SJCRH30 (cell line): ENCODE data around the gene AGXT2. TPM values are rescaled to one million over a fixed set of nuclear protein-coding genes. Genes with fewer than 3 reads are reported as not detected.

Experiments
- DNase-seq, 2 experiments: peaks; one replicate each; pipeline ENCODE4 v3.0.0-alpha.2; 2015 to 2020
- H3K27ac ChIP-seq: fragments of 250-450 bp; sonication (Bioruptor Pico); 2 replicates; pipeline ENCODE4 v1.5.1; 2020; ENCODE audit warnings: mild to moderate bottlenecking, moderate library complexity
- H3K27me3 ChIP-seq: fragments of 250-450 bp; sonication (Bioruptor Pico); 2 replicates; pipeline ENCODE4 v1.5.1; 2020; ENCODE audit warnings: mild to moderate bottlenecking, moderate library complexity
- H3K36me3 ChIP-seq: fragments of 250-450 bp; sonication (Bioruptor Pico); 2 replicates; pipeline ENCODE4 v1.5.1; 2020; ENCODE audit warnings: mild to moderate bottlenecking, moderate library complexity
- H3K4me1 ChIP-seq: fragments of 250-450 bp; sonication (Bioruptor Pico); 2 replicates; pipeline ENCODE4 v1.5.1; 2020; ENCODE audit warnings: mild to moderate bottlenecking, moderate library complexity
- H3K4me3 ChIP-seq: fragments of 250-450 bp; sonication (Bioruptor Pico); 2 replicates; pipeline ENCODE4 v1.5.1; 2020; ENCODE audit warnings: mild to moderate bottlenecking, moderate library complexity
- H3K9me3 ChIP-seq: fragments of 250-450 bp; sonication (Bioruptor Pico); replicated peaks from 2 replicates; pipeline ENCODE4 v1.5.1; 2020; ENCODE audit warnings: mild to moderate bottlenecking, moderate library complexity
- total RNA-seq: library from RNA; depleted of rRNA; stranded (reverse); fragments of >200 nt; shearing (Covaris generic); gene quantifications from 2 replicates; pipeline ENCODE4 v1.2.3, GENCODE V29; 2014

Gene AGXT2
- total RNA-seq, 1 experiment from 2014 or later, result not detected

GRCh38 chr5:35066260-35066795 is 18.6 kb upstream of the AGXT2 start:
- H3K4me1 ChIP-seq, result peaks cover 7% of the 10 kb centered on the region
- H3K4me3 ChIP-seq, result no peak overlapping the region
- no peak for DNase-seq
- no peak overlapping the region for H3K27ac ChIP-seq
- H3K36me3 ChIP-seq, result no peaks in the 10 kb centered on the region
- H3K27me3 ChIP-seq, result peaks cover 2% of the 10 kb centered on the region; the same call in 1 of the 2 replicates
- H3K9me3 ChIP-seq, result no peaks in the 10 kb centered on the region

GRCh38 chr5:35063414-35063813 is 15.7 kb upstream of the AGXT2 start:
- H3K36me3 ChIP-seq, result no peaks in the 10 kb centered on the region
- no peak for DNase-seq
- no peaks in the 10 kb centered on the region for H3K9me3 ChIP-seq
- no peak overlapping the region for H3K4me3 ChIP-seq
- H3K27me3 ChIP-seq, result peaks cover 2% of the 10 kb centered on the region; the same call in 1 of the 2 replicates
- no peak overlapping the region for H3K27ac ChIP-seq
- H3K4me1 ChIP-seq, result peaks cover 7% of the 10 kb centered on the region

- Histone ChIP-seq H3K4me3 (no peak overlapping the region), H3K4me1 (peaks cover 7% of the 10 kb centered on the region), H3K27me3 (peaks cover 2% of the 10 kb centered on the region; the same call in 1 of the 2 replicates), H3K27ac (no peak overlapping the region), H3K36me3 (no peaks in the 10 kb centered on the region), H3K9me3 (no peaks in the 10 kb centered on the region)
- DNase-seq, result no peak
These were observed 13.5 kb upstream of the AGXT2 start for GRCh38 chr5:35061211-35061770.

- Histone ChIP-seq H3K36me3 (no peaks in the 10 kb centered on the region), H3K4me3 (no peak overlapping the region), H3K27ac (no peak overlapping the region), H3K9me3 (no peaks in the 10 kb centered on the region), H3K27me3 (peaks cover 2% of the 10 kb centered on the region; the same call in 1 of the 2 replicates), H3K4me1 (peaks cover 7% of the 10 kb centered on the region)
- DNase-seq, result no peak
These were observed 12.5 kb upstream of the AGXT2 start for GRCh38 chr5:35060236-35060635.

- Histone ChIP-seq H3K4me1 (peaks cover 7% of the 10 kb centered on the region), H3K36me3 (no peaks in the 10 kb centered on the region), H3K27me3 (peaks cover 2% of the 10 kb centered on the region; the same call in 1 of the 2 replicates), H3K27ac (no peak overlapping the region), H3K9me3 (no peaks in the 10 kb centered on the region), H3K4me3 (no peak overlapping the region)
- DNase-seq, result no peak
These were observed 11.5 kb upstream of the AGXT2 start for GRCh38 chr5:35059251-35059650.

- DNase-seq, result no peak
- Histone ChIP-seq H3K4me1 (peaks cover 7% of the 10 kb centered on the region), H3K9me3 (no peaks in the 10 kb centered on the region), H3K27me3 (no peaks in the 10 kb centered on the region), H3K4me3 (no peak overlapping the region), H3K27ac (no peak overlapping the region), H3K36me3 (no peaks in the 10 kb centered on the region)
These were observed 10.6 kb upstream of the AGXT2 start for GRCh38 chr5:35058374-35058788.

GRCh38 chr5:35056686-35057085 is 8.9 kb upstream of the AGXT2 start:
- no peak for DNase-seq
- Histone ChIP-seq H3K27me3 (no peaks in the 10 kb centered on the region; the same call in 1 of the 2 replicates), H3K9me3 (no peaks in the 10 kb centered on the region)

GRCh38 chr5:35052838-35053237 is 5.1 kb upstream of the AGXT2 start:
- no peak for DNase-seq
- Histone ChIP-seq H3K4me1 (no peaks in the 10 kb centered on the region), H3K4me3 (no peak overlapping the region), H3K27ac (no peak overlapping the region), H3K36me3 (no peaks in the 10 kb centered on the region), H3K27me3 (no peaks in the 10 kb centered on the region; the same call in none of the 2 replicates), H3K9me3 (no peaks in the 10 kb centered on the region)

More at GRCh38 chr5:35056686-35057085, 8.9 kb upstream of the AGXT2 start:
- no peak overlapping the region for H3K27ac ChIP-seq
- H3K4me1 ChIP-seq, result no peaks in the 10 kb centered on the region
- H3K4me3 ChIP-seq, result no peak overlapping the region
- H3K36me3 ChIP-seq, result no peaks in the 10 kb centered on the region

GRCh38 chr5:35050541-35051126 is 2.9 kb upstream of the AGXT2 start:
- H3K36me3 ChIP-seq, result no peaks in the 10 kb centered on the region
- DNase-seq, result no peak
- no peak overlapping the region for H3K27ac ChIP-seq

GRCh38 chr5:35048910-35049309 is 1.2 kb upstream of the AGXT2 start:
- peaks cover 3% of the 10 kb centered on the region for H3K27me3 ChIP-seq
- no peak overlapping the region for H3K4me3 ChIP-seq
- H3K27ac ChIP-seq, result no peak overlapping the region
- no peaks in the 10 kb centered on the region for H3K36me3 ChIP-seq
- no peak for DNase-seq
- no peaks in the 10 kb centered on the region for H3K9me3 ChIP-seq
- H3K4me1 ChIP-seq, result no peaks in the 10 kb centered on the region

More at GRCh38 chr5:35050541-35051126, 2.9 kb upstream of the AGXT2 start:
- H3K4me3 ChIP-seq, result no peak overlapping the region
- H3K4me1 ChIP-seq, result no peaks in the 10 kb centered on the region
- H3K9me3 ChIP-seq, result no peaks in the 10 kb centered on the region
- H3K27me3 ChIP-seq, result peaks cover 3% of the 10 kb centered on the region

GRCh38 chr5:35046774-35047173 is 975 bp downstream of the AGXT2 start:
- Histone ChIP-seq H3K27me3 (peaks cover 3% of the 10 kb centered on the region; the same call in 1 of the 2 replicates), H3K4me1 (no peaks in the 10 kb centered on the region), H3K27ac (no peak overlapping the region), H3K36me3 (no peaks in the 10 kb centered on the region), H3K9me3 (no peaks in the 10 kb centered on the region), H3K4me3 (no peak overlapping the region)
- DNase-seq, result no peak

GRCh38 chr5:35045280-35045679 is 2.5 kb downstream of the AGXT2 start:
- no peaks in the 10 kb centered on the region for H3K36me3 ChIP-seq
- H3K27ac ChIP-seq, result no peak overlapping the region
- H3K4me1 ChIP-seq, result no peaks in the 10 kb centered on the region
- H3K27me3 ChIP-seq, result peaks cover 3% of the 10 kb centered on the region
- DNase-seq, result no peak
- H3K4me3 ChIP-seq, result no peak overlapping the region
- no peaks in the 10 kb centered on the region for H3K9me3 ChIP-seq

- no peak for DNase-seq
- no peaks in the 10 kb centered on the region for H3K4me1 ChIP-seq
- no peaks in the 10 kb centered on the region for H3K9me3 ChIP-seq
- no peaks in the 10 kb centered on the region for H3K36me3 ChIP-seq
- H3K4me3 ChIP-seq, result no peak overlapping the region
- no peak overlapping the region for H3K27ac ChIP-seq
- H3K27me3 ChIP-seq, result peaks cover 5% of the 10 kb centered on the region
These were observed 3.1 kb downstream of the AGXT2 start for GRCh38 chr5:35044649-35045048.

GRCh38 chr5:35042781-35043180 is 5.0 kb downstream of the AGXT2 start:
- no peaks in the 10 kb centered on the region for H3K4me1 ChIP-seq
- no peak overlapping the region for H3K4me3 ChIP-seq
- no peaks in the 10 kb centered on the region for H3K36me3 ChIP-seq
- peaks cover 5% of the 10 kb centered on the region for H3K27me3 ChIP-seq
- no peaks in the 10 kb centered on the region for H3K9me3 ChIP-seq
- no peak for DNase-seq
- no peak overlapping the region for H3K27ac ChIP-seq

GRCh38 chr5:35041261-35041660 is 6.5 kb downstream of the AGXT2 start:
- no peak for DNase-seq
- Histone ChIP-seq H3K4me1 (no peaks in the 10 kb centered on the region), H3K36me3 (no peaks in the 10 kb centered on the region), H3K27me3 (peaks cover 2% of the 10 kb centered on the region), H3K27ac (no peak overlapping the region), H3K9me3 (no peaks in the 10 kb centered on the region), H3K4me3 (no peak overlapping the region)
